ENCODE results near the gene VEGFB.
A peak's percentile ranks its signal among the peaks of the same experiment; 100 is the strongest.

The VEGFB gene, protein sequence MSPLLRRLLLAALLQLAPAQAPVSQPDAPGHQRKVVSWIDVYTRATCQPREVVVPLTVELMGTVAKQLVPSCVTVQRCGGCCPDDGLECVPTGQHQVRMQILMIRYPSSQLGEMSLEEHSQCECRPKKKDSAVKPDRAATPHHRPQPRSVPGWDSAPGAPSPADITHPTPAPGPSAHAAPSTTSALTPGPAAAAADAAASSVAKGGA

GRCh38 chr11:64233913-64234586 lies at the start of gene VEGFB:
Gene VEGFB (plus strand): TSS chr11:64234584. CDS start chr11:64234834, 250 bp downstream.
- peak; percentile 18 to 47 for DNase-seq

DNA sequence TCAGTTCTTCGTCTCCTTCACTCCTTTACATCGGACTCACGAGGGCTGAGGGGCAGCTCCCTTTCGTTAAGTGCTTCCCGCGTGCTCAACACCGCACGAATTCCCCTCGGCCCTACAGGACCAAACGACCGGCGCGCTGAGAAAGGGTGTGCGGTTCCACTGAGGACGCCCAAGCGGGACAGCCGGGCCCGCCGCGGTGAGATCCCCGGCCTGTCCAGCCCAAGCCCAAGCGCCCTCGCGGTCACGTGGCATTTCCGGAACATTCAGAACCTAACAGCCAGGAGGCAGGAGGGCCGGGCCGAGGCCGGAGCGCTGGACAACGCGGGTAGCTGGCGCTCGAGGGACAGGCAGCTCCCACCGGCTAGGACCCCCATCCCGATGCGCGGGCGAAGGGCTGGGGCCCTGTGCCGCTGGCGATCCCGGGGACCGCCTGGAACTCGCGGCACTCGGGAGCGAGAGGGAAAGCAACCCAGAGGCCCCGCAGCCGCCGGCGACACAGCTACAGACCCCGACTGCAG lies 49.1 kb upstream of the VEGFB start:
- DNase-seq: peak; percentile 77 to 88

DNA sequence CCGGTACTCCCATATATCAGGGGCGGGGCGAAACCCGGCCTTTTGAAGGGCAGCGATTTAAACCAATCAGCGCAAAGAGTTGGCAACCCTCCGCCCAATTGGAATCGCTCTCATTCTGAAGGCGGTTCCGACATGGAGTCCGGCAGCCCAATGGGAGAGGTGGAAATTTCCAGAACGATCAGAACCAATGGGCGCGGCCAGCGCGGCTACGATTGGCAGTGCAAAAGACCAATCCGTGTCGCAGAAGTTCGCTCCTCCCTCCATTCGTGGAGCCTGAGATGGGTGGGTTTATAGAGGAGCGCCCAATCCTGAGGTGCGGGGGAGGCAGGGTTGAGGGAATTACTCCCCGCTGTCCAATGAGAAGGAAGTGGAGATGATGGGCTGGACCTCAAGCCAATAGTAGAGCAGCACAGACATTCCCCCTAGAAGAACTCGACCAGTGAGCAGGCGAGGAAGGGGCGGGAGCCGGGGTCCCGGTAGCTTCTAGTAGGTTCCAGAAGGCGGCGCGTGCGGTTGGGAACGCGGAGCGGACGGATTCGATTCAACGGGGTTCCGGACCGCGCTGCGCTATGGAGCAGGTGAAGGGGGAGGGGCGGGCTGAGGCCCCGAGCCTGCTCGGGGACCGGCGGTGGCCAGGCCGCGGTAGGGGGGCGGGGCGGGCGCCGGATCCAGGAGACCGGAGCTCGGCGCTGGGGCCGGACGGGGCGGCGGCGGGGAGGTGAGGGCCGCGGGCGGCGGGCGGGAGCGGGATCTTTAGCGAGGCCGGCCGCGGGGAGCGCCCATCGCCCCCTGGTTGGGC lies 48.5 kb upstream of the VEGFB start, which contains the start of gene STIP1:
TSS of gene STIP1 (plus strand) at position 479 of the 799 bp plus-strand sequence. CDS start at position 570, 91 bp downstream.
- peak; percentile 99 for DNase-seq

DNA sequence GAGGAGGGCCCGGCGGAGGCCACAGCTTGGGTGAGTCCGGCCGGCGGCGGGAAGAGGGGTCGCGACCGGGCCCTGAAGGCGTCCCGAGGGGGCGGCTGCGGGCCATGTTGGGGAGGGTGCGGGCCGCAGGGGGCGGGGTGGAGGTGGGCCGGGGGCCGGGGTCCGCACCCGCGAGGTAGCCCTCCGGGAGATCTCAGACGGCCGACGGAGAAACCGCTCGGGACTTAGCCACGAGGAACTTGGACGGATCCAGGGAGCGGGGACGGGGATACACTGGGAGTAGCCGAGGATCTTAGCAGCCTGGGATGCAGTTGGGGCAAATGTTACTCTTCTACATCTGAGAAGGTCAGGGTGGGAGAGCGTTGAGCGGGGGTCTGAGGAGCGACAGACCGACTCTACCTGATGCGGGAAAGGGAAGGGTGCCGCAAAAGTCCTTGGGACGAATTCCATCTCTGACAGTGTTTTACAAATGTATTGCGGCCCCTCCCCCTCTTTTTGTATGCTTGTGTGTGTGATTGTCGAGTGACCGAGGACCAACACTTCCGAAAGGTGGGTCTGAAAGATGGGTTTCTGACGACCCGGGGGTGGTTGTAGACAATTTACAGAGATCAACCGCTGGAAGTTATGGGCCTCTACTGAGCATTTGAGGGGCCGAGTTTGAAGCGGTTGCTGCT lies 47.8 kb upstream of the VEGFB start:
- no peak for DNase-seq

GRCh38 chr11:64192434-64192833 lies 42.0 kb upstream of the VEGFB start:
- no peak for DNase-seq

GRCh38 chr11:64196626-64197025 lies 37.8 kb upstream of the VEGFB start:
- no peak for DNase-seq

DNA sequence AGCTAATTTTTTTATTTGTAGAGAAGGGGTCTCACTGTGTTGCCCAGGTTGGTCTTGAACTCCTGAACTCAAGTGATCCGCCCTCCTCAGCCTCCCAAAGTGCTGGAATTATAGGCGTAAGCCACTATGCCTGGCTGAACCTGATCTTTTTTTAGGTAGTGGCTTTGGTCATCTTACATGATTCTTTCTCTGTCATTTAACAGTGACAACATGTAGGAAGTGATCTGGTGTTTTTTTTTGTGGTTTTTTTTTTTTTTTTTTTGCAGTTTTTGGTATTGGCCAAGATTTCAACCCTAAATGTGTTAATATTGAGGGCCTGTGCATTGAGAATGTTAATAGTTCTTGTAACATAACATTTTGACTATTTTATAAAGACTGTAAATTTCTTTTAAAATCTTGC lies 35.9 kb upstream of the VEGFB start:
- DNase-seq: no peak

GRCh38 chr11:64201543-64201942 lies 32.8 kb upstream of the VEGFB start:
- DNase-seq: no peak

DNA sequence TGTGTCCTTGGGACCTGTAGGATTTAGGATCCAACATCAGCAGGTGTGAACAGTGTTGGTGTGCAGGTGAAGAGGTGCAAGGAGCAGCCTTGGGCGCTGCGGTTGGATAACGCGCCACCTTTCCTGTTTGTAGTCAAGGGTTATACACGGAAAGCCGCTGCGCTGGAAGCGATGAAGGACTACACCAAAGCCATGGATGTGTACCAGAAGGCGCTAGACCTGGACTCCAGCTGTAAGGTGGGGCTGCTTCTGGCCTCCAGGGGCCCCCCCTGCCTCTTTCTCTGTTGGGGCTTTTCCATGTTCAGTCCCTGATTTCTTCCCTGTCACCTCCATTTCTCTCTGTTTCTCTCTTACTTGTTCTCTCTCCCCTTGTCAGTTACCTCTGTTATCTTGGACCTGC lies 31.4 kb upstream of the VEGFB start:
- DNase-seq: no peak

GRCh38 chr11:64203421-64204079 lies 30.8 kb upstream of the VEGFB start:
- DNase-seq: no peak

GRCh38 chr11:64204080-64204440 lies 30.3 kb upstream of the VEGFB start:
- DNase-seq: no peak

- DNase-seq: peak; percentile 75 to 78
These were observed 29.9 kb upstream of the VEGFB start for GRCh38 chr11:64204464-64204989.

DNA sequence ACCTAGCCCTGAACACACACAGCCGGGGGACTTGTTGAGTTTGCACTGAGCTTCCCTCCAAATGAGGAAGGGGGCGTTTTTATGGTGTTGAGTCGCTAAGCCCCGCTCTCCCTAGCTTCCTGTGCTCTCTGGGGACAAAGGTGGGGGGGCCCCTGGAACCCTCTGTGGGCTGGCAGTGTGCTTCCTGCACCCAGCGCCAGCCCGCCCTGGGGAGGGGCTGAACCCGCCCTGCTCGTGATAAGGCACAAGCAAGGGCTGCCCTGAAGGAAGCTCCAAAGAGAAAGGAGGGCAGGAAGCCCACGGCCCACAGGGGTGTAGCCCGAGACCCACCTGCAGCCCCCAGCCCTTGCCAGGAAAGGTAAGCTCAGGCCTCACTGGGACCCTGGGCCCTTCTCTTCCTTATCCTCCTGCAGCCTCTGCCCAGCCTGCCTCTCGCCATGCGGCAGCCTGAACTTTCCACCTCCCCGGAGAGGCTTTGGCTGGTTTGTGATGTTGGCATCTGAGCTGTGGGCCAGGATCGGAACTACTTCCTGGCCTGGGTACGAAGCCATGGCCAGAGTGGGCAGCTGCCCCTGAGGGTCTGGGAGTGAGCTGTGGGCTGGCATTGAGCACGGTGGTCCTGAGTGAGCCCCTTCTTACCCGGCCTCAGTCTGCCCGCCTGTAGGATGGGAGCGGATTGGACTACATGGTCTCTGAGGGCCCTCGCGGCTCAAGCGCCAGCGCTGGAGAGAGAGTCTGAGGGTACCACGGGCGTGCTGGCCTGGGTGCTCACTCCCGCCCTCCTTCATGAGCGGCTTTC lies 27.7 kb upstream of the VEGFB start, which contains the start of gene FERMT3:
TSS of gene FERMT3 (plus strand) at position 265 of the 799 bp plus-strand sequence. CDS start 644 bp downstream, outside the sequence.
- DNase-seq: peak in 1 of 2 donors; percentile 23

GRCh38 chr11:64207256-64208085 lies 26.9 kb upstream of the VEGFB start:
- no peak for DNase-seq

DNA sequence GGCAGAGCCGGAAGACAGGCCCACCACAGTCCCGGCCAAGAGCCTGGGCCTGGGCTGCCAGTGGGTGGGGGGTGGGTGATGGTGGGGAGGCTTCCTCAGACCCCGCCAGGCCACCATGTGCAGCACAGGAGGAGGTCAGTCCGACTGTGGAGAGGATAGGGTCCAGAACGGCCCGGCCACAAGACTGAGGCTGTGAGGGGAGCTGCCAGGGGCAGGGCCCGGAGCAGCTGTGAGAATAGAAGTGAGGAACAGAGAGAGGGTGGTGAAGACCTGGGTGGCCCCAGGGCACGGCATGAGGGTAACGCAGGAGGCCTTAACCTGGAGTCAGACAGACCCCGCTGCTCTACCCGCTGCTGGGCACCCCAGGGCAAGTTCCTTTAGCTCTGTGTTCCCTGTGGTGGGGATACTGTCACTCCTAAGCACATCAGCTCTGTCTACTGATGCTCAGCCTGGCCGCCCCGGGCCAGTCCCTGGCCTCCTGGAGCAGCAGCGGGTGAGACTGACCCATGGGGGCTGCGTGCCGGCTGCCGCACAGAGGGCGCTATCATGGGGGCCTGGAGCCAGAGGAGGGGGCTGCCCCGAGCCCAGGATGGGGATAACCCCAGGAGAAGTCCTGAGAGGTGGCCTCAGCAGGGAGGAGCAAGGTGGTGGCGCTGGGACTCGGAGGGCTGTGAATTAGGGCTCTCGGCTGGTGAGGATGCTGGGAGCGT lies 26.1 kb upstream of the VEGFB start:
- DNase-seq: no peak

DNA sequence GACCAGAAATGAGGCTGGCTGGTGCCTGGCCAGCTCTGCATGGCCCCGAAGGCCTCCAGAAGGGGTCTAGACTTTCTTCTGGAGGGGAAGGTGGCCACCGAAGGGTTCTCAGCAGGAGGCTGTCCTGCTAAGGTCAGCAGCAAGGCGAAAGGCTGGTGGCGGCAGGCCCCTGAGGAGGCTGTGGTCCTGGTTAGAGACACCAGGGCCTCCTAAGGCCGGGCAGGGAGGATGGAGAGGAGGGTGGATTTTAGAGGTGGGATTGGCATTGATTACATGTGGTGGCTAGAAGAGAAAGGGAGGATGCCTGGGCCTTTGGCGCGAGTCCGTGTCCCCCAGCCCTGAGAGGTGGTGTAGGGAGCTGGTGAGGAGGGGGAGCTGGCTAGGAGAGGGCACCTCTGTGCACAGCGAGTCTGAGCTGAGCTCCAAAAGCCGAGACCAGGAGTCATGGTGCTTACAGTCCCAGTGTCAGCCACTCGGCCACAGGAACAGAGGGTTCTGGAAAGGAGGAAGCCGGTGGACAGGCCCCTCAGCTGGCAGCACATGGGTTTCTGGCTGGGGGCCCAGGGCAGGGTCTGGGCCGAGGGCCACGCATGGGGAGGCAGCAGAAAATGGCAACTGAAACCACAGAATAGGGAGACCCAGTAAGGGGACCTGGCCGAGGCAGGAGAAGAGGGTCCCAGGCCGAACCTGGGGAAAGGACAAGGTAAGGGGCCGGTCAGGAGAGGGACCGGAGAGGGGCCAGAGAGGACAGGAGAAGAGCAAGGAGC lies 25.4 kb upstream of the VEGFB start:
- no peak for DNase-seq

DNA sequence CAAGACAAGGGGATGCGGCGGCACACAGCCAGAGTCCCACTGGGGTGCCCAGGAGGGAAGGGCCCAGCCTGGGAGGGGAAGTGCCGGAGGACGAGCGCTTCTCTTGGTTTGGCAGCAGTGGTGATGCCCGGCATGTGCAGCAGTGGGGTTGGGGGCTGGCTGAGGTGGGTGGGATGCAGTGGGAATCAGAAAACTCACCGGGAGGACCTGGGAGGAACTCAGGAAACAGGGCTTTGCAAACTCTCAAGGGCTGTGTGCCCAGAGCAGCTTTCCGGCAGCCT lies 24.9 kb upstream of the VEGFB start:
- DNase-seq: no peak

- no peak for DNase-seq
These were observed 23.9 kb upstream of the VEGFB start for GRCh38 chr11:64210301-64211020.

All from hippocampal formation (tissue), 2 donors.